GM21576 (cell line): ENCODE results near the gene CGREF1.
A peak's percentile ranks its signal among the peaks of the same experiment; 100 is the strongest.

Experiments
- ATAC-seq: cut with Tn5 transposase; IDR thresholded peaks from one replicate; pipeline ENCODE4 v1.9.1; 2021; ENCODE audit warnings: mild to moderate bottlenecking, moderate library complexity; ENCODE audit not compliant: unreplicated experiment

The CGREF1 gene

DNA sequence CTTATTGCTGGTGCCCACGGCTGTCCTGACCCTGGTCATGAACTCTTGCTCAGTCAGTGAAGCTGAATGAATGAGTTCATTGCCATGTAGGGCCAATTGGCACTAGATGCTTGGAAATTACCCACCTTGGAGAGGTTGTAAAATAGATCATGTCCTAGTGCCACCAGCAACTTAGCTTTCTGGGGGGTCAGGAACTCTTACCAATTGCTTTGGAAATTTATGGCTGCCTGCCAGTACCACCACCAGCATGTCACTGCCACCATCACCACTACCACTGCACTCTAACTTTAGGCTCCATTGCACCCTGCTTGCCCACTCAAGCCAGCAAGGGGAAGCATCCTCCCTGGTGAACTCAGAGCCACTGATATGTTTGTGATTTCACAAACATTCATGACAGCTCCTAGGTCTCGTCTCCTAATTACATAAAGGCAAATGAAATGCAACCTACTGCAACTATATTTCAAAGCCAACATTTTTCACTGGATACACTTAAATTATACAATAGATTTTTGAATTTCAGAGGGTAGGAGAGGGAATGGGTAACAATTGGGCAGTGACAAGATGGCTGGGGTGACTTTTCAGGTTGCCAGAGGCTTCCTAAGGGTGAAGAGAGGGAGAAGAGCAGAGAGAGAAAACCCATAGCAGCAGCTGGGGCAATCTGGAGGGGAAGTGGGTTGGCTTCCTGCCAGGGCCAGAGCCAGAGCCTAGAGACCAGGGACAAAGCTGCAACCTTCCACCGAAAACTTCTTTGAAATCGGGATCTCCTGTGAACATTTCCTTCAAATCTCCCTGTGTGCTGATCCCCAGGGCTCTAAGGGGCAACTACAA is 44.0 kb downstream of the CGREF1 start:
- no peak for ATAC-seq

DNA sequence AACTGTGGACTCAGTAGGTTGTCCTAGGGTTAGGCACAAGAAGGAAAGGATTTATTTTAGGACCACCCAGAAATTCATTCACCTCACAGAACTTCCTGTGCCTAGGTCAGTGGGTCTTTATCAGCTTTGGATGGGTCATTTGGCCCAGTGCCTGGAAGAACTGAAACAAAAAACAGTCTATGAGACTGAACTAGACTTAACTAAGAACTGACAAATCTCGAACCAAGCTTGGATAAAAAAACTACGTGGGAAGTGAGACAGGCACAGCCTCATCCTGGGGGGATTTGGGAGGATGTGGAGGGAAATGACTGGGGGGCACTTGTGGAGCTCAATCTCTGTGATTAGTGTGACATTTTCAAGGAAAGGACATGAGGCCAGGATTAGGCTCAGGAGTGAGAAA is 45.1 kb downstream of the CGREF1 start:
- ATAC-seq, result no peak

DNA sequence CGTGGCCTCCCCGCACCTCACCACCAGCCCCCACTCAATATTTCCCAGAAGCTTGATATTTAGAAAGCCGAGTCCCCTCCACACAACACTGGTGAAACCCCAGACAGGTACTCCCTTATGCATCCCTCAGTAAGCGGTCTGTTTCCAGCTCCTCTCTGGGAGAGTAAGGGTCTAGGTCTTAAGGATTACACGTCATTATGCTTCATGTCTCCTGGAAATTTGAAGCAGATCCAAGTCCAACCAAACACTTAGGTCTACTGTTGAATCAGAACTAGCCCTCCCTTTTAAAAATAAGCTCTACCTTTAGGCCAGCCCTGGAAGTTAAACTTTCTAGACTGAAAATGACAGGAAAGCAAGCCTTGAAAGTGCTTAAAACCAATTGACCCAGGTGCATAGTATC is 46.0 kb downstream of the CGREF1 start:
- no peak for ATAC-seq

DNA sequence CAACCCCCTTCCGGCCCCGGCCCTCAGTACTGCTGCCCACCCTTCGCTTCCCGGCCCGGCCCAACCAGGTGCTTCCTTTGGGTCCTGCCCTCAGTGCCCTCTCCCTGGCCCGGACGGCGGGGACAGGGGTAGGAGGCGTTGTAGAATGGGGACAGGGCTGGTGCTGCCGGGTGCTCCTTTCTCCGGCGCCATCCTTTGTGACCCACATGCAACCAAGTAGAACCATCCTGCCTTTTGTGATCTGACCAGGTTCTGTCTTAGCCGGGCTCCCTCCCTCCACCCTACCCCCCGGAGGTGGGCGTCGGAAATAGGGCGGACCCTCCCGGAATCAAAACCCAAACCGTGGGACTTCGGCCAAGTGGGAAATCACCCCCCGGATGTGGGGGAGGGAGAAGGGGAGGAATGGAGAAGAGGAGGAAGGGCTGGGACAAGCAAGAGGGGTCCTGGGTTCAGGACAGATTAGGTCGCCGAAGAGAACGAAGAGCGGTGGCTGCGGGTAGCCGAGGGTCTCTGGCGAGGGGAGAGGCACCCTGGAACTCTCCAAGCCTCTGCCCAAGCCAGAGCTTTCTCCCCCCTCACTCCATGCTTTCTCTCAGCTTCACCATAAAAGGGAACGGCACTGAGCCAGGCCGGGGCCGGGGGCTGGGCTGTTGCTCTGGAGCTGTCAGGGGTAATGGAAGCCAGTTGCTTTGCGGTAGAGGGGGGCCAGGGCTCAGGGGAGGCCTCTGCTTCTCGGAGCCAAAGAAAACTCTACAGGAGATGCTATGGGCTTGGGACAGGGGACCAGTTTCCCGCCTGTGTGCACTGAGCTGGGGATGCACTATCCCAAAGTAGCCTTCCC is 46.7 kb downstream of the CGREF1 start:
- peak; percentile 5 for ATAC-seq

DNA sequence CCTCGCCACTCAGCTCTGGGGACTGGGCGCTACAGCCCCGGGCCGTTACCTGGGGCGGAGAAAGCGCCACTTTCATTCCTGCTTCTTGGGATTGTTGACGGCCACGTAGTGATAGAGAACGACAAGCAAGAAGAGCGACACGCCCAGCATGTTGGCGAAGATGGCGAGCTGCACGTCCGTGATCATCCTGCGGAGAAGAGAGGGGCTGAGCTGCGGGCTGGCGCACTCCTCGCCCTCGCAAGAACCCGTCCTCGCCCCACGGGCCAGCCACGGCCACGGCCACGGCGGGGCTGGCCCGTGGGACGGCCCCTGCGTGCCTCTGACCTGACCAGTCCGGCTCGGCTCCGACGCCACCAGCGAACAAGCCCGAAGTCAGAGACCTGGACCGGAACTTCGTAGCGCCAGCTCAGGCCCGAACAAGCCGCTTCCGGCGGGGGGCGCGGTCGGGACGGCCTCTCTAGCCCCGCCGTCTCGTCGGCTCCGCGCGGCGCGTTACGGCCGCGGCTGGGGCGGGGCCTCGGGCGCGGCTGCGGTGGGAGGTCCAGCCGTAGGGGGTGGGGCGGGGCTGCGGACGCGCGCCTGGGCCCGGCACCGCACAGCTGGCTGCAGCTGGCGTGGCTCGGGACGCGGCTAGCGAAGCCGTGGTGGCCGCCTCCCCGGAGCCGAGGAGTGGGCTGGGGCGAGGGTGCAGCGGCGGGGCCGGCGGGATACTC is 47.5 kb downstream of the CGREF1 start, which contains the start of gene OST4:
Gene OST4 (minus strand): TSS at position 378 of the 713 bp plus-strand sequence.
- ATAC-seq, result peak; percentile 81

DNA sequence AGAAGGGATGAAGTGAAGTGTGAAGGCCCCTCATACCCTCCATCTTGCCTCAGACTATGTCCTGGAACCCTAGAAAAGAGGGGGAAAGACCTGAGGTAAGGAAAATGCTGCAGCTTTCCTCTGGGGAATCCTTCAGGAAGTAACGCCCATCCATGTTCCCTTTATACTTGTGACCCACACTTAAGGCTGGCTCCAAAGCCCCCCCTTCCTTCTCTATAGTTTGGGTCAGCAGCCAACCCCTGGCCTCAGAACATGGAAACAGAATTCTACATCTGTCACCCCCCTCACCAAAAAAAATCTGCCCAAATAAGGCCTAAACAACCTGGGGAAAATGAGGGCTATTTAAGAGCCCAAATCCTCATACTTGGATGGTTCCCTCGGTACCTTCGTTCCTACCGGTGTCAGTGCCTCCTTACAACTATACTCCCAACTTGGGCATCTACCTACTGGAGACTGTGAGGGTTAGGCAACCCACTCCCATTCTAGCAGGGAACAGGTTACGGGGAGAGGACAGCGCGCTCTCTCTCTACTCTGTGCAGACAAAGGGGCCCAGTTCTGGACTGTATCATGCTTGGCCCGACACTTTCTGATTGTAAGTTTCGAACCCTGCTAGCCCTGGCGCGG is 48.2 kb downstream of the CGREF1 start:
- ATAC-seq, result no peak

DNA sequence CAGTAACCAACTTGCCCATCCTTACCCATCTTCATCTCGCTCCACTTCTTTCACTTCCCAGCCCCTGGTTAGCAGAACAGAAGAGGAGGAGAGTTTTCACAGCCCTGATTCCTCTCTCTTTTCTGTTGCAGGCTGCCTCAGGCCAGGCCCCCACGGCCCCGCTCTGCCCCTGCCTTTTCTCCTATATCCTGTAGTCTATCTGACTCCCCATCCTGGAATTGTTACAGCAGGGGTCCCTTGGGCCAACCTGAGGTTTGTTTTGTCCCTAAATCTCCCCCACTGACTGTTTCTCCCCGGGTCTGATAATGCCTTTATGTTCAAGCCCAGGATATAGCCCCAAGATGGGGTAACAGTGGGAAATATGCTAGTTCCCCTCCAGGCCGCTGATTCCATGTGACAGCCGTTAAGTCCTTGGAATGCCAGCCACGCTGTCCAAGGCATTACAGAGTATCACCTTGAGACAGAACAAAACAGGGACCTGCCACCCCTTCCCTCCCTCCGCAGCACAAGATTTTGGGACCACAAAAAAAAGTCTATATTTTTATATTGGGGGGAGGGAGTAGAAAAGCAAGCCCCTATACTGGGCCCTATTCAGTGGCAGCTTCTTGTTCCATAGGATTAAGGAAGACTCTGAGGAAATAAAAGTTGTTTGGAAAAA is 48.8 kb downstream of the CGREF1 start:
- no peak for ATAC-seq

DNA sequence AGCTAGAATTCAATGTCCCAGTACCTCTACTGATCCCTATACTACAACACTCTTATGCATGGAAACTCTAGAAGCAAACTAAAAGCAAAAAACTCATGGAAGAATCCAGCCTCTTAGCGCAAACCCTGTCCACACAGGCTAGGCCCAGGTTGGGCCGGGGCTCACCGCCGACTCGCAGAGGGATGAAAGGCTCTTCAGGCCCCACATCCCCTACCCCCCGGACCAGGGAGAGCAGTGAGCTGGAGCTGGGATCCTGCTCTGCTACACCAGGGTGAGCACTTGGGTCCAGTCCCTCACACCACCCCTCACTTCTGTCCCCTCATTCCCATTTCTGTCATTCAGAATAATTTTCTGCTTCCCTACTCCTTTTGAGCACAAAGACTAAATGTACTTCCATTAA is 49.5 kb downstream of the CGREF1 start:
- ATAC-seq, result no peak

DNA sequence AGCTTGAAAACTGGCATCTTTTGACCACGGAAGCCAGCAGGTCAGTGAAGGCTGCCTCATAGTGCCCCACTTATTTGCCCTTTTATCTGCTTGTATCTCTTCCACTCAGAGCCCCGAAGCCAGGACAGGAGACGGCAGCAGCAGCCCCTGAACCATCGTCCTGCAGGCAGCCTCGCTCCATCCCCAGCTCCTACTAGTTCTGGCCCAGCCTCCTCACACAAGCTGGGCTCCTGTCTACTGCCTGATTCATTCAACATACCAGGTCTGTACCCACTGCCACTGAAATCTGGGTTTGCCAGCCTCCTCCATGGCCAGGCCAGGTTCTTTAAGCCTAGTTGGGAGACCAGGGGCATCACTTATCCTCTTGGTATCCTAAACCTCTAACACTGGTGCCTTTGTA is 51.5 kb downstream of the CGREF1 start:
- ATAC-seq, result no peak

DNA sequence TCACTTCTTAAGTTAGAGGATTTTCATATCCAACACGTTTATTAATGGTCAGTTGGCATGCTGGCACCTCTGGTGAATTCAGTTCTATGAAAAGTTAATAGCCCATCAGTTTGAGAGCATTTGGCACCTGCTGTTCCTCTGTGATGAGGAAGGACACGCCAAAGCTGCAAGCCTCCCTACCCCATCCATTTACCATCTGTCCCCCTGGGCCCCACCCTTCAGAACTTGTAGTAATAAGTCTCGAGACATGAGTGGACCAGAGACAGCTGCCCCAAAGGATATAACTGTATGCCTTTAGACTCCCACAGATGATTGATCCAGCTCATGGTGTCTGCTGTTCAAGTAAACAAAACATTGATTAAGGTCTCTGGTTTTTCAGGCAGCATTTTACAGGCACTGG is 53.8 kb downstream of the CGREF1 start:
- ATAC-seq, result no peak

DNA sequence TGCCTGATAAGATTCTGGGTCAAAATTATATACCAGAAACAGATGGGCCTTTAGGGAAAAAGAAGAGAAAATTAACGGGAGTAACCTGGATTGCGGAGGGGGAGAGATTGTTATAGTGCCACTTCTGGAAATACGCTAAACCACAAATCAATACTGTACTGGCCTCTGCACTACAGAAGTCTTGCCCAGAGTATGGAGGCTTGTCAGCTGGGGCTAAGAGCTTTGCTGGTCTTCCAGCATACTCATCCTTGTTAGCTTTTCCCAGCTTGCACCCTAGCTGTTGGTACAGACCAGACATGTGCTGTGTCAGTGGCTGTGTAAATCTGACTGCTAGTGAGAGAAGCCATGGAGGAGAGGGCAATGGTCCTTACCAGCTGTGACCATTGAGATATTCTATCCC is 58.6 kb downstream of the CGREF1 start:
- ATAC-seq, result no peak

DNA sequence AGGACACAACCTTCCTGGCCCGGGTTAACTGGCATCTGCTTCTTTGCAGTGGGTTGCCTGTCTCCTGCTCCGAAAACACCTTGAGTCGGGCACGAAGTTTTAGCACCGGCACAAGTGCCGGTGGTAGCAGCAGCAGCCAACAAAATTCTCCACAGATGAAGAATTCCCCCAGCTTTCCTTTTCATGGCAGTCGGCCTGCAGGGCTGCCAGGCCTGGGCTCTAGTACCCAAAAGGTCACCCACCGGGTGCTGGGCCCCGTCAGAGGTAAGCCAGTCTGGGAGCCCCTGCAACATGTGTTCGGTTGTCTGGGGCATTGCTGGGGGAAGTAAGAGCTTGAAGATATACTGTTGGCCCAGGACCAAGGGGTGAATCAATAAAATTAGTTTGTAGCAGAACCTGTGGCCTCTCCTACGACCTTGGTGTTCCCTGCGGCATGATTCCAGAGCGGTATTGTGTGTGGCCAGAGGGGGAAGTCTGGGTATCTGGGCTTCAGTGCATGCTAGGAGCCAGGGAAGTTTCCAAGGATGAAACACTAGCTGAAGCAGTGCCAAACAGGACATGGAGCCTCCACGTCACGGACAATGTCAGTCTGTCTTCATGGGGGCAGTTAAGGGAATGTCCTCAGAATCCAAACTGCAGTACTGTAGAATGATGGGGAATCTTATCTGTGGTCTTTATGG is 59.6 kb downstream of the CGREF1 start:
- ATAC-seq, result no peak

DNA sequence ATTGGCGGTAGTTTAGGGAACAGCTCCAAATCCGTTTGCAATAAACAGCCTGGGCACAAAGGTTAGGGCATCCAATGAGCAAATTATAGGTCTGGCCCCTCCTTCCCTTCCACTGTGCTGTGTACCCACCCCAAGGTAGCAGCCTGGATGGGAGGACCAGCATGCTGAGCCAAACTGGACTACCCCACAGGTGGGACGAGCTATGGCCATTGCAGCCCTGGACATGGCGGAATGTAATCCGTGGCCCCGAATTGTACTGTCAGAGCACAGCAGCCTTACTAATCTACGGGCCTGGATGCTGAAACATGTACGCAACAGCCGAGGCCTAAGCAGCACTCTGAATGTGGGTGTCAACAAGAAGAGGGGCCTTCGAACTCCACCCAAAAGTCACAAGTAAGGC is 60.7 kb downstream of the CGREF1 start:
- ATAC-seq, result no peak

DNA sequence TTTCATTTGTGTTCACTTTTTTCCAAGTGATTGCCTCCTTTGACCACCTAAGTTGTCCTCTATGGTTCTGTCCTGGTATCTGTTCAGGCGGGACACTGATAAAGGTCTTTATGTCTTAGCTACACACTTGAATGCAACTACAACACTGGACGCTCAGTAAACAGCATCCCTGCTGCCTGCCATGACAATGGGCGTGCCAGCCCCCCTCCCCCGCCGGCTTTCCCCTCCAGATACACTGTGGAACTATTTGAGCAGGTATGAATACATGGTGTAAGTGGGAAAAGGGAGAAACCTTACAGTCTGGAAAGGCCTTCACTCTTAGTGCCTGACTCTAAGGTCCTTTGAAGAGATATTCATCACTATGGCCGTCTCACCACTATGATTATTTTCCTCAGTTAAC is 61.7 kb downstream of the CGREF1 start:
- ATAC-seq, result no peak

DNA sequence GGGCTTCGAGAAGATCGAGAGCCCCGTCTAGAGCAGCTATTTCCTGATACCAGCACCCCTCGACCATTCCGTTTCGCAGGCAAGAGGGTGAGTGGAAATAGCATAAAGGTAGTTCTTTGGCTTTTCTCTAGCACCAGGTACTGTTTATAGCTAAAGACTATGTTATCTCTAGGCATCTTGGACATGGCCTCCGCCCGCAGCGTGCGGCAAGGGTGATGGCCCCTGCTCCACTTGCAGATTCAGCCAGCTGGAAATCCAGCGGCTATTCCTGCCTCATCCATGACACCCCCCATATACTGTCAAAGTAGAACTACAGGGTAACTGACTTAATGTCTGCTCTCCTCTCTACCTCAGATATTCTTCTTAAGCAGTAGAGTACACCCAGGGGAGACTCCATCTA is 64.2 kb downstream of the CGREF1 start:
- no peak for ATAC-seq

DNA sequence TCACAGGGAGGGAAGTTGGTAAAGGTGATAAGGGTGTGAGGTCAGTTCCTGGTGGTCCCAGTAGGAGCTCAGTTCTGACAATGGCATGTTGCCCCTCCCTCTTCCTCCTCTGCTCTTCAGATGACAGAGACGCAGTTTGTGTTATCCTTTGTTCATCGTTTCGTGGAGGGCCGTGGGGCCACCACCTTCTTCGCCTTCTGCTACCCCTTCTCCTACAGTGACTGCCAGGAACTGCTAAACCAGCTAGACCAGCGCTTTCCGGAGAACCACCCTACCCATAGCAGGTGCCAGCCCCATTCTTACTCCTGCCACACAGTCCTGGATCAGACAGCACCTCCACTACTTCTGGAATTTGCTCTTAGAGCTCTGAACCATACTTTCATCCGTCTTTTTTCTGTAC is 65.2 kb downstream of the CGREF1 start:
- ATAC-seq, result no peak

DNA sequence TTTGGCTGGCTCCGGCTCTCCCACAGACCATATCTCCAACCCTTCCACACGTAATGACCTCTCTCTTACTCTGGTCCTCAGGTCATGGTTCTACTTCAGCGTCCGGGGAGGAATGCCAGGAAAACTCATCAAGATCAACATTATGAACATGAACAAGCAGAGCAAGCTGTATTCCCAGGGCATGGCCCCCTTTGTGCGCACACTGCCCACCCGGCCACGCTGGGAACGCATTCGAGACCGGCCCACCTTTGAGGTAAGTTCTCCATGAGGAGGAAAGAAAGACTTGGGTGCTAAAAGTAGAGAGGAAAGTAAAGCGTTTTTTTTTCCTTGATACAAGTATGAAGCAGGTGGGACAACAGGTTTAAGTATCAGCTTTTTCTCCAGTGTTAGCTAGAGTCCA is 65.6 kb downstream of the CGREF1 start:
- no peak for ATAC-seq

DNA sequence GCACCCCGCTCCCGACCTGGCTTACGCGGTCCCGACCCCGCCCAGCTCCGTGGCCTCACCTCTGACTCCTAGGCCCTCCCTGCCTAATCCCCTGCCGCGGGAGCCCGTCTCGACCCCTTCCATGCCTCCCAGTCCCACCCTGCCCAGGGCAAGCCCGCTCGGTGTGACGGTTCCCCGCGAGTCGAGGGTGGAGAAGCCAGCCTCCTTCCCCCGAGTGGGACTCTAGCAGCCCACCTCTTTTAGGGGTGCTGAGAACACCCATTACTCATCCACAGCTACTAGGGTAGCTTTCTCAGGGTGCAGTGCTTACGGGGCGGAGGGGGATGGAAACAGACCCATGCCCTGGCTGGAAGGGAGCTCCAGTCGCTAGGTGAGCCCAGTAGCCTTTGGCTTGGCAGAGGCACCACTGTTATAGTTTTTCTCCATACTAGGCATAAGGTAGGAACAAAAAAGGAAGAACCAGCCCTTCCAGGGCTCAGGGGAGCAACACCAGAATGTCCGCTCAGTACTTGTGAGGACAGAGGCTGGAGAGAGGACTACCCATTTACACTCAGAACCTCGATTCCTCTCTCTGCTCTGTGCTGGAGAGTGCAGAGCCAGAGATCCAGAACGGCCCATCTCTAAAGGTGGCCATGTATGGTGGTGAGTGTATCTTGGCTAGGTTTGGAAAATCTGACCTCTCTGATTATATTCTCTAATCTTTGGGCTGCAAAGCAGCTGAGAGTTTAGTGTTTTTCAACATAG is 66.9 kb downstream of the CGREF1 start:
- no peak for ATAC-seq
